Central memory CD8-positive, alpha-beta T cell (primary cell): ENCODE data around the gene WDSUB1.

ENCODE experiments used
- ATAC-seq: fragments of 150-1000 bp; cut with Tn5 transposase; replicated peaks from 2 replicates; pipeline ENCODE4 v1.10.0; 2022; ENCODE audit warnings: mild to moderate bottlenecking, moderate FRiP score, moderate number of reproducible peaks; ENCODE audit not compliant: poor library complexity, severe bottlenecking; ENCODE audit errors: extremely low read depth
- DNase-seq, 2 donors: peaks; one replicate each; pipeline ENCODE4 v3.0.0; 2021; ENCODE audit warnings: low spot score in 2 of 2
- H3K27ac Mint-ChIP-seq: one replicate; pipeline ENCODE4 v1.8.0; 2022; ENCODE audit warnings: low read depth, mild to moderate bottlenecking, moderate library complexity, mixed read lengths
- H3K27me3 Mint-ChIP-seq: one replicate; pipeline ENCODE4 v1.8.0; 2022; ENCODE audit warnings: mixed read lengths
- H3K36me3 Mint-ChIP-seq: one replicate; pipeline ENCODE4 v1.8.0; 2022; ENCODE audit warnings: mild to moderate bottlenecking, moderate library complexity, mixed read lengths; ENCODE audit not compliant: insufficient read depth
- H3K4me1 Mint-ChIP-seq: one replicate; pipeline ENCODE4 v1.8.0; 2022; ENCODE audit warnings: mixed read lengths
- H3K4me3 Mint-ChIP-seq: one replicate; pipeline ENCODE4 v1.8.0; 2022; ENCODE audit warnings: mild to moderate bottlenecking, moderate library complexity, mixed read lengths
- H3K9me3 Mint-ChIP-seq: one replicate; pipeline ENCODE4 v1.8.0; 2022; ENCODE audit warnings: mixed read lengths

The WDSUB1 gene

GRCh38 chr2:159211447-159212396, 74.8 kb downstream of the WDSUB1 start:
- no peak overlapping the region for H3K27ac Mint-ChIP-seq
- no peak for DNase-seq
- no peaks in the 10 kb centered on the region for H3K9me3 Mint-ChIP-seq
- peaks cover 31% of the 10 kb centered on the region for H3K4me1 Mint-ChIP-seq
- no peak for ATAC-seq
- no peaks in the 10 kb centered on the region for H3K27me3 Mint-ChIP-seq
- H3K36me3 Mint-ChIP-seq = peaks cover 2% of the 10 kb centered on the region
- H3K4me3 Mint-ChIP-seq = no peak overlapping the region

GRCh38 chr2:159209341-159210306, 76.9 kb downstream of the WDSUB1 start:
- Mint-ChIP-seq H3K36me3 (peaks cover 2% of the 10 kb centered on the region), H3K4me1 (peaks cover 26% of the 10 kb centered on the region), H3K27me3 (no peaks in the 10 kb centered on the region), H3K9me3 (no peaks in the 10 kb centered on the region), H3K4me3 (peak overlapping the region; percentile 72), H3K27ac (peak overlapping the region; percentile 67)
- ATAC-seq (peak; percentile 96), DNase-seq (peak in 1 of 2 donors; percentile 32)

- ATAC-seq = no peak
- Mint-ChIP-seq H3K27me3 (no peaks in the 10 kb centered on the region), H3K4me3 (no peak overlapping the region), H3K4me1 (peaks cover 26% of the 10 kb centered on the region), H3K9me3 (no peaks in the 10 kb centered on the region), H3K27ac (no peak overlapping the region), H3K36me3 (peaks cover 2% of the 10 kb centered on the region)
- DNase-seq = no peak
Measured at GRCh38 chr2:159208438-159208837, 78.1 kb downstream of the WDSUB1 start.

- Mint-ChIP-seq H3K9me3 (no peaks in the 10 kb centered on the region), H3K4me1 (peaks cover 28% of the 10 kb centered on the region), H3K27me3 (no peaks in the 10 kb centered on the region), H3K36me3 (peaks cover 2% of the 10 kb centered on the region), H3K4me3 (no peak overlapping the region), H3K27ac (no peak overlapping the region)
- DNase-seq = no peak
- ATAC-seq = no peak
Measured at GRCh38 chr2:159206736-159207380, 79.6 kb downstream of the WDSUB1 start.

GRCh38 chr2:159204381-159205144, 81.9 kb downstream of the WDSUB1 start:
- Mint-ChIP-seq H3K4me1 (peaks cover 25% of the 10 kb centered on the region), H3K27me3 (no peaks in the 10 kb centered on the region), H3K27ac (no peak overlapping the region), H3K36me3 (peaks cover 2% of the 10 kb centered on the region), H3K4me3 (no peak overlapping the region), H3K9me3 (no peaks in the 10 kb centered on the region)
- ATAC-seq = no peak
- no peak for DNase-seq

- Mint-ChIP-seq H3K4me1 (peaks cover 30% of the 10 kb centered on the region), H3K27ac (peak overlapping the region; percentile 41), H3K9me3 (no peaks in the 10 kb centered on the region), H3K36me3 (no peaks in the 10 kb centered on the region), H3K27me3 (no peaks in the 10 kb centered on the region), H3K4me3 (no peak overlapping the region)
- ATAC-seq = no peak
- DNase-seq = no peak
Measured at GRCh38 chr2:159202568-159203071, 83.9 kb downstream of the WDSUB1 start.

- ATAC-seq = peak; percentile 81
- H3K27me3 Mint-ChIP-seq = no peaks in the 10 kb centered on the region
- DNase-seq = peak in 1 of 2 donors; percentile 19
- H3K36me3 Mint-ChIP-seq = no peaks in the 10 kb centered on the region
- H3K27ac Mint-ChIP-seq = peak overlapping the region; percentile 63
- H3K9me3 Mint-ChIP-seq = no peaks in the 10 kb centered on the region
- H3K4me1 Mint-ChIP-seq = peaks cover 30% of the 10 kb centered on the region
- H3K4me3 Mint-ChIP-seq = peak overlapping the region; percentile 28
Measured at GRCh38 chr2:159201360-159202063, 85.0 kb downstream of the WDSUB1 start.

- H3K27me3 Mint-ChIP-seq = no peaks in the 10 kb centered on the region
- H3K4me3 Mint-ChIP-seq = no peak overlapping the region
- no peak for ATAC-seq
- peak overlapping the region; percentile 63 for H3K27ac Mint-ChIP-seq
- no peak for DNase-seq
- H3K4me1 Mint-ChIP-seq = peaks cover 30% of the 10 kb centered on the region
- H3K36me3 Mint-ChIP-seq = no peaks in the 10 kb centered on the region
- no peaks in the 10 kb centered on the region for H3K9me3 Mint-ChIP-seq
Measured at GRCh38 chr2:159200498-159200897, 86.0 kb downstream of the WDSUB1 start.

GRCh38 chr2:159199761-159200465, 86.6 kb downstream of the WDSUB1 start:
- Mint-ChIP-seq H3K9me3 (no peaks in the 10 kb centered on the region), H3K27ac (peak overlapping the region; percentile 63), H3K27me3 (no peaks in the 10 kb centered on the region), H3K4me1 (peaks cover 30% of the 10 kb centered on the region), H3K36me3 (no peaks in the 10 kb centered on the region), H3K4me3 (no peak overlapping the region)
- DNase-seq = no peak
- ATAC-seq = no peak

GRCh38 chr2:159199236-159199635, 87.3 kb downstream of the WDSUB1 start:
- H3K27me3 Mint-ChIP-seq = no peaks in the 10 kb centered on the region
- no peak overlapping the region for H3K4me3 Mint-ChIP-seq
- no peaks in the 10 kb centered on the region for H3K9me3 Mint-ChIP-seq
- peak; percentile 54 for ATAC-seq
- DNase-seq = no peak
- peak overlapping the region; percentile 33 for H3K27ac Mint-ChIP-seq
- no peaks in the 10 kb centered on the region for H3K36me3 Mint-ChIP-seq
- H3K4me1 Mint-ChIP-seq = peaks cover 30% of the 10 kb centered on the region
